ENCODE measurements around the gene PRKCI. TPM values are rescaled to one million over a fixed set of nuclear protein-coding genes. Genes with fewer than 3 reads are reported as not detected.

The PRKCI gene
- total and polyA plus RNA-seq, 4 donors, result 18.7 to 181 (median 35.2) TPM

GRCh38 chr3:170207717-170208116 is 14.5 kb upstream of the PRKCI start:
- WGBS, 2 donors, result 44 to 47% methylated on average over 6 of the region's 6 CpGs
- no peak for TF ChIP-seq CTCF (IDR thresholded peaks at IDR 0.05; ENCODE audit: control extremely low read depth, extremely low read depth)
- H3K27ac ChIP-seq (ENCODE audit: low read depth in 1 of 2, low read length in 1 of 2), result no peak overlapping the region
- H3K4me3 ChIP-seq, result no peak overlapping the region
- H3K36me3 ChIP-seq (ENCODE audit: control insufficient read depth in 4 of 4, insufficient read depth in 4 of 4, low read length in 4 of 4), result no peaks in the 10 kb centered on the region
- ATAC-seq (ENCODE audit: insufficient read depth, low FRiP score) (no peak), DNase-seq (no peak)
- H3K4me1 ChIP-seq (ENCODE audit: control insufficient read depth in 5 of 5, insufficient read depth in 5 of 5, low read length in 5 of 5), result peaks cover 0 to 2% (median 0%) of the 10 kb centered on the region in 5 donors
- H3K9me3 ChIP-seq (ENCODE audit: control insufficient read depth in 4 of 4, insufficient read depth in 3 of 4, low read length in 3 of 4), result no peaks in the 10 kb centered on the region
- no peaks in the 10 kb centered on the region for H3K27me3 ChIP-seq (ENCODE audit: control insufficient read depth in 3 of 3, insufficient read depth in 3 of 3, low read length in 2 of 3)
- no peak overlapping the region for H3K9ac ChIP-seq (ENCODE audit: insufficient read depth in 1 of 2, low read length in 2 of 2)

DNA sequence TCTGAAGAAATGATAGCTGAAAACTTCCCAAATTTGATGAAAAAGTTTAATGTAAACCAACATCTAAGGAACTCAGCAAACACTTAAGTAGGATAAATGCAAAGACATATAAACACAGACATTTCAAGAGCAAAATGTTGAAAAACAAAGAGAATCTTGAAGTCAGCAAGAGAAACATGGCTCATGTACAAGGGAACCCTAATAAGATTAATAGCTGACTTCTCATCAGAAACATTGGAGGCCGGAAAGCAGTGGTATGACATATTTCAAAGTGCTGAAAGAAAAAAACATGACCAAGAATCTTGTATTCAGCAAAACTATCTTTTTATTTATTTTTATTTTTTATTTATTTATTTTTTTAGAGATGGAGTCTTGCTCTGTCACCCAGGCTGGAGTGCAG is 10.6 kb upstream of the PRKCI start:
- DNase-seq (no peak), ATAC-seq (ENCODE audit: insufficient read depth, low FRiP score) (no peak)
- TF ChIP-seq CTCF (IDR thresholded peaks at IDR 0.05; ENCODE audit: control extremely low read depth, extremely low read depth), result no peak
- no peak overlapping the region for H3K4me3 ChIP-seq
- no peaks in the 10 kb centered on the region for H3K4me1 ChIP-seq (ENCODE audit: control insufficient read depth in 5 of 5, insufficient read depth in 5 of 5, low read length in 5 of 5)
- no peaks in the 10 kb centered on the region for H3K27me3 ChIP-seq (ENCODE audit: control insufficient read depth in 3 of 3, insufficient read depth in 3 of 3, low read length in 2 of 3)
- H3K27ac ChIP-seq (ENCODE audit: low read depth in 1 of 2, low read length in 1 of 2), result no peak overlapping the region
- no peaks in the 10 kb centered on the region for H3K36me3 ChIP-seq (ENCODE audit: control insufficient read depth in 4 of 4, insufficient read depth in 4 of 4, low read length in 4 of 4)
- 91 to 93% methylated on average over 1 of the region's 1 CpG for WGBS, 2 donors
- no peak overlapping the region for H3K9ac ChIP-seq (ENCODE audit: insufficient read depth in 1 of 2, low read length in 2 of 2)
- H3K9me3 ChIP-seq (ENCODE audit: control insufficient read depth in 4 of 4, insufficient read depth in 3 of 4, low read length in 3 of 4), result no peaks in the 10 kb centered on the region

DNA sequence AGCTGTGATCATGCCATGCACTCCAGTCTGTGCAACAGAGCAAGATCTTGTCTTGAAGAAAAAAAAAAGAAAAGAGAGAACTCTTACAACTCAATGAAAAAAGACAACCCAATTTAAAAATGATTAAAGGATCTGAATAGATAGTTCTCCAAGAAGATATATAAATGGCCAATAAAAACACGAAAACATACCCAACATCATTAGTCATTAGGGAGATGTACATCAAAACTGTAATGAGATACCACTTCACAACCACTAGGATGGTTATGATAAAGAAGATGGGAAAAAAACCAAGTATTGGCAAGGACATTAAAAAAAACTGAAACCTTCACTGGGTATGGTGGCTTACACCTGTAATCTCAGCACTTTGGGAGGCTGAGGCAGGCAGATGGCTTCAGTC is 2.4 kb upstream of the PRKCI start:
- ATAC-seq (ENCODE audit: insufficient read depth, low FRiP score) (no peak), DNase-seq (no peak)
- Histone ChIP-seq H3K27me3 (ENCODE audit: control insufficient read depth in 3 of 3, insufficient read depth in 3 of 3, low read length in 2 of 3) (no peaks in the 10 kb centered on the region), H3K4me1 (ENCODE audit: control insufficient read depth in 5 of 5, insufficient read depth in 5 of 5, low read length in 5 of 5) (peaks cover 0 to 12% (median 0%) of the 10 kb centered on the region in 5 donors), H3K9me3 (ENCODE audit: control insufficient read depth in 4 of 4, insufficient read depth in 3 of 4, low read length in 3 of 4) (peaks cover 0 to 3% (median under 1%) of the 10 kb centered on the region in 4 donors), H3K36me3 (ENCODE audit: control insufficient read depth in 4 of 4, insufficient read depth in 4 of 4, low read length in 4 of 4) (no peaks in the 10 kb centered on the region), H3K27ac (ENCODE audit: low read depth in 1 of 2, low read length in 1 of 2) (no peak overlapping the region), H3K4me3 (no peak overlapping the region), H3K9ac (ENCODE audit: insufficient read depth in 1 of 2, low read length in 2 of 2) (no peak overlapping the region)
- TF ChIP-seq CTCF (IDR thresholded peaks at IDR 0.05; ENCODE audit: control extremely low read depth, extremely low read depth), result no peak
- WGBS, 2 donors, result 96 to 97% methylated on average over 1 of the region's 1 CpG

- Histone ChIP-seq H3K9ac (ENCODE audit: insufficient read depth in 1 of 2, low read length in 2 of 2) (no peak overlapping the region), H3K27me3 (ENCODE audit: control insufficient read depth in 3 of 3, insufficient read depth in 3 of 3, low read length in 2 of 3) (no peaks in the 10 kb centered on the region), H3K4me3 (no peak overlapping the region), H3K4me1 (ENCODE audit: control insufficient read depth in 5 of 5, insufficient read depth in 5 of 5, low read length in 5 of 5) (peaks cover 0 to 12% (median 0%) of the 10 kb centered on the region in 5 donors), H3K9me3 (ENCODE audit: control insufficient read depth in 4 of 4, insufficient read depth in 3 of 4, low read length in 3 of 4) (peaks cover 0 to 3% (median under 1%) of the 10 kb centered on the region in 4 donors), H3K36me3 (ENCODE audit: control insufficient read depth in 4 of 4, insufficient read depth in 4 of 4, low read length in 4 of 4) (no peaks in the 10 kb centered on the region), H3K27ac (ENCODE audit: low read depth in 1 of 2, low read length in 1 of 2) (no peak overlapping the region)
- WGBS, 2 donors, result 88 to 94% methylated on average over 4 of the region's 4 CpGs
- no peak for TF ChIP-seq CTCF (IDR thresholded peaks at IDR 0.05; ENCODE audit: control extremely low read depth, extremely low read depth)
- ATAC-seq (ENCODE audit: insufficient read depth, low FRiP score) (no peak), DNase-seq (no peak)
Observed at GRCh38 chr3:170220871-170221270, 1.4 kb upstream of the PRKCI start.

All from lung (tissue), 12 donors.